Astrocyte (in vitro differentiated cells and primary cell): ENCODE results near the gene PRKACA. TPM values are rescaled to one million over a fixed set of nuclear protein-coding genes. Genes with fewer than 3 reads are reported as not detected.
A peak's percentile ranks its signal among the peaks of the same experiment; 100 is the strongest.

Source experiments
- DNase-seq: peaks from one replicate; pipeline ENCODE4 v3.0.0-alpha.2; 2010; ENCODE audit warnings: low read depth
- FAIRE-seq: peaks from 2 replicates; lab custom pipeline; 2011; peaks lifted over from hg19 to GRCh38; lab: Jason Lieb, UNC
- H2AFZ ChIP-seq: 2 replicates; pipeline ENCODE4 v1.6.0; 2012; ENCODE audit warnings: low read depth, low read length, inconsistent platforms
- H3K27ac ChIP-seq: 2 replicates; pipeline ENCODE4 v1.5.1; 2011; ENCODE audit warnings: low read depth, low read length, inconsistent platforms
- H3K27me3 ChIP-seq: 2 replicates; pipeline ENCODE4 v1.6.0; 2011; ENCODE audit warnings: low read length, inconsistent platforms; ENCODE audit not compliant: insufficient read depth
- H3K36me3 ChIP-seq: 2 replicates; pipeline ENCODE4 v1.5.1; 2011; ENCODE audit warnings: low read length, inconsistent platforms; ENCODE audit not compliant: insufficient read depth
- H3K4me1 ChIP-seq: 2 replicates; pipeline ENCODE4 v1.5.1; 2011; ENCODE audit warnings: low read length, inconsistent platforms; ENCODE audit not compliant: insufficient read depth
- H3K4me2 ChIP-seq: 2 replicates; pipeline ENCODE4 v1.6.0; 2012; ENCODE audit warnings: low read length, inconsistent platforms
- H3K4me3 ChIP-seq: 2 replicates; pipeline ENCODE4 v1.5.1; 2011; ENCODE audit warnings: low read depth, mild to moderate bottlenecking, low read length, inconsistent platforms; ENCODE audit not compliant: insufficient read depth
- H3K79me2 ChIP-seq: 2 replicates; pipeline ENCODE4 v1.6.0; 2012; ENCODE audit warnings: mild to moderate bottlenecking, low read length, inconsistent platforms; ENCODE audit not compliant: insufficient read depth
- H3K9ac ChIP-seq: 2 replicates; pipeline ENCODE4 v1.6.0; 2012; ENCODE audit warnings: mild to moderate bottlenecking, low read length, inconsistent platforms
- H3K9me3 ChIP-seq: 2 replicates; pipeline ENCODE4 v1.5.1; 2012; ENCODE audit warnings: low read depth, mild to moderate bottlenecking, low read length, inconsistent platforms; ENCODE audit not compliant: insufficient read depth
- H4K20me1 ChIP-seq: 2 replicates; pipeline ENCODE4 v1.6.0; 2012; ENCODE audit warnings: low read length, inconsistent platforms; ENCODE audit not compliant: insufficient read depth
- H3K27ac Mint-ChIP-seq: one replicate; pipeline ENCODE4 v1.8.0; 2021; ENCODE audit warnings: mild to moderate bottlenecking, mixed read lengths; ENCODE audit not compliant: unreplicated experiment
- H3K27me3 Mint-ChIP-seq: one replicate; pipeline ENCODE4 v1.8.0; 2021; ENCODE audit warnings: low read depth, mixed read lengths; ENCODE audit not compliant: unreplicated experiment
- H3K36me3 Mint-ChIP-seq: one replicate; pipeline ENCODE4 v1.8.0; 2021; ENCODE audit warnings: low read depth, mixed read lengths; ENCODE audit not compliant: unreplicated experiment
- H3K4me1 Mint-ChIP-seq: one replicate; pipeline ENCODE4 v1.8.0; 2021; ENCODE audit warnings: low read depth, mixed read lengths; ENCODE audit not compliant: unreplicated experiment
- H3K4me3 Mint-ChIP-seq: one replicate; pipeline ENCODE4 v1.8.0; 2021; ENCODE audit warnings: mild to moderate bottlenecking, moderate library complexity, mixed read lengths; ENCODE audit not compliant: unreplicated experiment
- H3K9me3 Mint-ChIP-seq: one replicate; pipeline ENCODE4 v1.8.0; 2021; ENCODE audit warnings: mild to moderate bottlenecking, mixed read lengths; ENCODE audit not compliant: unreplicated experiment
- EZH2 ChIP-seq: IDR thresholded peaks from 2 replicates; pipeline ENCODE4 v1.6.1; 2012; ENCODE audit warnings: mild to moderate bottlenecking, low read length, inconsistent platforms; ENCODE audit not compliant: insufficient read depth
- total RNA-seq: library from RNA; stranded (reverse); gene quantifications from 2 replicates; pipeline ENCODE4 v1.2.1, GENCODE V29; 2021
- TF ChIP-seq, protein P1 (sequence below): IDR thresholded peaks from 2 replicates; pipeline ENCODE4 v1.5.1; 2011; ENCODE audit warnings: low read depth, mild to moderate bottlenecking, inconsistent platforms, low read length, moderate library complexity; ENCODE audit not compliant: insufficient read depth

Gene PRKACA
- total RNA-seq, 1 donor from 2014 or later, result 80.5 TPM

DNA sequence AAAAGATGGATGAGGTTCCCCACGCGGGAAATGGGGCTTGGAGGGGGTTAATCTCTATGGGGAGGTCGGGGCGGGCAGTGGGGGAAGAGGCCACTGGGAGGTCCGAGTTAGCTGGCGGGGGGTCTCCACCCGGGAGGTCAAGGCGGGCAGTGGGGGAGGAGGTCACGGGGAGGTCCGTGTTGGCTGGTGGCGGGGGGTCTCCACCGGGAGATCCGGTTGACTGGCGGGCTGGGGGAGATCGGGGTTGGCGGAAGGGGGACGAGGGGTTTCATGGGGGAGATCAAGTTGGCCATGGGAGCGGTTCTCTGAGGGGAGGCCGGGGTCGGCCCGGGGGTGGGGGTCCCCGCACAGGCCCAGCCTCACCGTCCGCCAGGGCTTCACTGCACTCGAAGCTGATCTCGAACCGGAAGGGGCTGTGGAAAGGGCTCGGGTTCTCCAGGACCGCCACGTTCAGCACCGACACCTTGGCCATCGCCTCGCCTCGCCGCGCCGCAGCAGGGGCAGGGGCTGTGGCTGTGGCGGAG lies 18.5 kb upstream of the PRKACA start:
- Histone ChIP-seq H3K4me1 (peaks cover 8% of the 10 kb centered on the region), H3K27me3 (no peaks in the 10 kb centered on the region), H3K79me2 (peaks cover 18% of the 10 kb centered on the region), H4K20me1 (no peaks in the 10 kb centered on the region), H3K36me3 (no peaks in the 10 kb centered on the region), H3K27ac (no peak overlapping the region), H3K4me3 (peak overlapping the region; percentile 68), H2AFZ (peak overlapping the region; percentile 98), H3K9ac (peak overlapping the region; percentile 68), H3K9me3 (no peaks in the 10 kb centered on the region), H3K4me2 (peak overlapping the region; percentile 90)
- no peak for FAIRE-seq
- H3K9me3 Mint-ChIP-seq, result no peaks in the 10 kb centered on the region
- peak overlapping the region; percentile 74 for H3K4me3 Mint-ChIP-seq
- no peaks in the 10 kb centered on the region for H3K36me3 Mint-ChIP-seq
- TF ChIP-seq, protein P1, sequence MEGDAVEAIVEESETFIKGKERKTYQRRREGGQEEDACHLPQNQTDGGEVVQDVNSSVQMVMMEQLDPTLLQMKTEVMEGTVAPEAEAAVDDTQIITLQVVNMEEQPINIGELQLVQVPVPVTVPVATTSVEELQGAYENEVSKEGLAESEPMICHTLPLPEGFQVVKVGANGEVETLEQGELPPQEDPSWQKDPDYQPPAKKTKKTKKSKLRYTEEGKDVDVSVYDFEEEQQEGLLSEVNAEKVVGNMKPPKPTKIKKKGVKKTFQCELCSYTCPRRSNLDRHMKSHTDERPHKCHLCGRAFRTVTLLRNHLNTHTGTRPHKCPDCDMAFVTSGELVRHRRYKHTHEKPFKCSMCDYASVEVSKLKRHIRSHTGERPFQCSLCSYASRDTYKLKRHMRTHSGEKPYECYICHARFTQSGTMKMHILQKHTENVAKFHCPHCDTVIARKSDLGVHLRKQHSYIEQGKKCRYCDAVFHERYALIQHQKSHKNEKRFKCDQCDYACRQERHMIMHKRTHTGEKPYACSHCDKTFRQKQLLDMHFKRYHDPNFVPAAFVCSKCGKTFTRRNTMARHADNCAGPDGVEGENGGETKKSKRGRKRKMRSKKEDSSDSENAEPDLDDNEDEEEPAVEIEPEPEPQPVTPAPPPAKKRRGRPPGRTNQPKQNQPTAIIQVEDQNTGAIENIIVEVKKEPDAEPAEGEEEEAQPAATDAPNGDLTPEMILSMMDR, result no peak
- no peak for TF ChIP-seq EZH2
- H3K27ac Mint-ChIP-seq, result no peak overlapping the region
- no peak for DNase-seq
- peaks cover 8% of the 10 kb centered on the region for H3K4me1 Mint-ChIP-seq
- no peaks in the 10 kb centered on the region for H3K27me3 Mint-ChIP-seq

DNA sequence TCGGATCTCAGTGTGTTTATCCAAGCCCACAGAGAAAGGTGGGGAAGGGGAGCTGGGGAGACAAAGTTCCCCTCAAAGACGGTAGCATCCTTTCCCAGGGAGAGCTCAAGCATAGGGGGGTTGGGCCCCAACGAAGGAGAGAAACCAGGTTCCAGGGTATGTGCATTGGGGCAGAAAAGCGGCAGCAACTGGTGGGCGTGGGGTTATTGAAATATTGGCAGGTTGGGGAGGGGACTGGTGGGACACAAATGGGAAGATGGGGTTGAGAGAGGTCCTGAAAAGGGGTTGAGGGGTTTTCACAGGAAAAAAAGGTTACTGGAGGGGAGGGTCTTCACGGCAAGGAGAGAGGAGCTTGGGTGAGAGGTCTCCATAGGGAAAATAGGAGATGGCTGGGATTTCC lies 17.8 kb upstream of the PRKACA start:
- peaks cover 18% of the 10 kb centered on the region for H3K79me2 ChIP-seq
- H2AFZ ChIP-seq, result no peak overlapping the region
- H4K20me1 ChIP-seq, result no peaks in the 10 kb centered on the region
- peak overlapping the region; percentile 68 for H3K4me3 ChIP-seq
- Mint-ChIP-seq H3K4me3 (peak overlapping the region; percentile 74), H3K4me1 (peaks cover 8% of the 10 kb centered on the region), H3K27me3 (no peaks in the 10 kb centered on the region), H3K27ac (peak overlapping the region; percentile 53), H3K36me3 (no peaks in the 10 kb centered on the region), H3K9me3 (no peaks in the 10 kb centered on the region)
- TF ChIP-seq, protein P1, result no peak
- no peak for TF ChIP-seq EZH2
- H3K4me1 ChIP-seq, result peaks cover 8% of the 10 kb centered on the region
- peak overlapping the region; percentile 90 for H3K4me2 ChIP-seq
- H3K9ac ChIP-seq, result peak overlapping the region; percentile 68
- FAIRE-seq (no peak), DNase-seq (no peak)
- no peaks in the 10 kb centered on the region for H3K36me3 ChIP-seq
- no peaks in the 10 kb centered on the region for H3K27me3 ChIP-seq
- H3K9me3 ChIP-seq, result no peaks in the 10 kb centered on the region
- no peak overlapping the region for H3K27ac ChIP-seq

DNA sequence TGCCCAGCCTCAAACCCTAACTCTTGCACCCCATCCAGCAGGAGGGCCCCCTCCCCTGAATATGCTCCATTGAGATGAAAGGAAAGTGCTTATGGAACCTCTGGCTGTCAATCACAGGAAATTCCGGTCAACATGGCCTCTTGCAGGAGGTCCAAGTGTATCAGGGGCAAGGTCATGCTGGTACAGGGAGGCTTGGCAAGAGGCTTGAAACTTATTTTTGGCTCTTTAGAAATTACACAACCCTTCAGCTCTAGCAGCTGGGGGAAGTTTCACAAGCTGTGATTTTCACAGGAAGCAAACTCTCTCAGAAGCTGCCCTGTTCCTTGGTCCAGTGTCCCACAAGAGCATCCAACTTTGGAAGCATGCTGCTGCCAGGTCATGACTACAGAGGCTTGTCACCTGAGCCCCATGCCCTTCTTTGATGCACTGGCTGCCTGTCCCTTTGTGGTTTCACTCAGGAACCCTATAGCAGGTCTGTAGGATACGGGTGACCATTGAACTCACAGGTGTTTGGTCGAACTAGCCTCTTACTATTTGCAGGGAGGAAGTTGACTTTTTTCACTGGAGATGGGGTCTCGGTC lies 10.5 kb upstream of the PRKACA start:
- no peak overlapping the region for H3K4me2 ChIP-seq
- H3K36me3 Mint-ChIP-seq, result no peaks in the 10 kb centered on the region
- H3K4me3 ChIP-seq, result no peak overlapping the region
- no peaks in the 10 kb centered on the region for H3K79me2 ChIP-seq
- H3K27ac ChIP-seq, result no peak overlapping the region
- no peaks in the 10 kb centered on the region for H3K27me3 ChIP-seq
- no peaks in the 10 kb centered on the region for H3K27me3 Mint-ChIP-seq
- no peaks in the 10 kb centered on the region for H3K9me3 Mint-ChIP-seq
- no peaks in the 10 kb centered on the region for H3K36me3 ChIP-seq
- no peak for DNase-seq
- no peak overlapping the region for H3K27ac Mint-ChIP-seq
- no peak overlapping the region for H3K4me3 Mint-ChIP-seq
- H4K20me1 ChIP-seq, result no peaks in the 10 kb centered on the region
- FAIRE-seq, result no peak
- H3K4me1 ChIP-seq, result no peaks in the 10 kb centered on the region
- TF ChIP-seq, protein P1, result no peak
- no peak for TF ChIP-seq EZH2
- H3K9me3 ChIP-seq, result no peaks in the 10 kb centered on the region
- no peak overlapping the region for H2AFZ ChIP-seq
- H3K4me1 Mint-ChIP-seq, result no peaks in the 10 kb centered on the region
- H3K9ac ChIP-seq, result no peak overlapping the region
